CD4-positive, alpha-beta T cell (primary cell): ENCODE data around the gene NHS. TPM values are rescaled to one million over a fixed set of nuclear protein-coding genes. Genes with fewer than 3 reads are reported as not detected.

Experiments used
- ATAC-seq: fragments of 200-7000 bp; cut with Tn5 transposase; one replicate; pipeline ENCODE4 v1.10.0; 2022; ENCODE audit warnings: mild to moderate bottlenecking; ENCODE audit not compliant: poor library complexity
- CTCF ChIA-PET: fragments of 350-600 bp; sonication (Branson Sonifier 250); formaldehyde crosslinking; loops from one replicate; lab custom pipeline; 2021; ENCODE audit warnings: antibody characterized with exemption, inconsistent platforms; lab: Charles Lee
- POLR2A ChIA-PET: fragments of 350-600 bp; sonication (Branson Sonifier 250); formaldehyde crosslinking; loops from one replicate; lab custom pipeline; 2021; ENCODE audit warnings: antibody characterized with exemption, inconsistent platforms; lab: Charles Lee
- DNase-seq, 14 experiments: peaks; one replicate each; pipeline ENCODE4 v3.0.0-alpha.2; 2013 to 2020; ENCODE audit warnings: mixed read lengths in 2 of 14
- H3K27ac ChIP-seq, 2 donors: one replicate each; pipeline versions ENCODE4 v1.5.1 to v1.7.0; 2013; ENCODE audit warnings: low read length in 2 of 2, low read depth in 1 of 2, mild to moderate bottlenecking in 1 of 2
- H3K27me3 ChIP-seq, 2 experiments: 1 replicate in 1 of 2; 2 replicates in 1 of 2; pipeline versions ENCODE4 v1.6.1 to v1.7.0; 2013; ENCODE audit warnings: low read length in 2 of 2, control low read depth in 1 of 2, mild to moderate bottlenecking in 1 of 2, moderate library complexity in 1 of 2; ENCODE audit not compliant: insufficient read depth in 2 of 2, control insufficient read depth in 1 of 2
- H3K36me3 ChIP-seq: one replicate; pipeline ENCODE4 v1.6.1; 2013; ENCODE audit warnings: low read length, control low read depth; ENCODE audit not compliant: insufficient read depth
- H3K4me1 ChIP-seq: one replicate; pipeline ENCODE4 v1.6.1; 2013; ENCODE audit warnings: low read length, control low read depth; ENCODE audit not compliant: insufficient read depth
- H3K4me3 ChIP-seq: one replicate; pipeline ENCODE4 v1.5.1; 2013; ENCODE audit warnings: mild to moderate bottlenecking, low read length, moderate library complexity
- H3K9me3 ChIP-seq, 2 experiments: 1 replicate in 1 of 2; 2 replicates in 1 of 2; pipeline versions ENCODE4 v1.6.1 to v1.7.0; 2013; ENCODE audit warnings: low read length in 2 of 2, mild to moderate bottlenecking in 2 of 2, control low read depth in 1 of 2, moderate library complexity in 1 of 2; ENCODE audit not compliant: control insufficient read depth in 1 of 2, insufficient read depth in 1 of 2
- H3K27ac Mint-ChIP-seq: one replicate; pipeline ENCODE4 v1.8.0; 2020; ENCODE audit warnings: mixed read lengths
- H3K27me3 Mint-ChIP-seq: one replicate; pipeline ENCODE4 v1.8.0; 2021; ENCODE audit warnings: mixed read lengths
- H3K36me3 Mint-ChIP-seq: one replicate; pipeline ENCODE4 v1.8.0; 2021; ENCODE audit warnings: low read depth, mixed read lengths
- H3K4me1 Mint-ChIP-seq: one replicate; pipeline ENCODE4 v1.8.0; 2021; ENCODE audit warnings: low read depth, mixed read lengths
- H3K4me3 Mint-ChIP-seq: one replicate; pipeline ENCODE4 v1.8.0; 2020; ENCODE audit warnings: mild to moderate bottlenecking, mixed read lengths
- H3K9me3 Mint-ChIP-seq: one replicate; pipeline ENCODE4 v1.8.0; 2020; ENCODE audit warnings: mixed read lengths
- CTCF ChIP-seq: fragments of 200-600 bp; IDR thresholded peaks from one replicate; pipeline ENCODE4 v1.8.0; 2022; ENCODE audit warnings: antibody characterized with exemption, mild to moderate bottlenecking
- intact Hi-C, 2 experiments: fragments of 100-400 bp; cut with DNase I in 1 of 2; cut with micrococcal nuclease in 1 of 2; formaldehyde crosslinking; loops; one replicate each; pipeline versions ENCODE4 v1.15.1 to v1.9.0; 2023 to 2025; cut with DNase I, micrococcal nuclease
- total RNA-seq, 174 experiments: library from RNA in 2 of 174; stranded (reverse) in 2 of 174; gene quantifications; one replicate each; pipeline ENCODE4 v1.2.3 and lab custom pipeline; 2021 to 2026

Gene NHS
- total RNA-seq, 2 experiments from 2014 or later, result 0.36 to 0.53 TPM

GRCh38 chrX:17375637-17376430, 834 bp downstream of the NHS start:
- peaks cover 9 to 21% of the 10 kb centered on the region in 2 experiments for H3K27me3 ChIP-seq
- H3K27me3 Mint-ChIP-seq, result peaks cover 34% of the 10 kb centered on the region
- no peak overlapping the region for H3K27ac ChIP-seq
- DNase-seq, result no peak
- no peaks in the 10 kb centered on the region for H3K36me3 Mint-ChIP-seq
- ChIA-PET POLR2A (no interaction called here), CTCF (no interaction called here)
- no peak for TF ChIP-seq CTCF
- no peak overlapping the region for H3K4me3 Mint-ChIP-seq
- intact Hi-C loops, result no loop called here
- peaks cover 0 to 5% of the 10 kb centered on the region in 2 experiments for H3K9me3 ChIP-seq
- H3K4me1 Mint-ChIP-seq, result no peaks in the 10 kb centered on the region
- no peak overlapping the region for H3K27ac Mint-ChIP-seq
- ATAC-seq, result no peak
- H3K36me3 ChIP-seq, result no peaks in the 10 kb centered on the region
- H3K9me3 Mint-ChIP-seq, result no peaks in the 10 kb centered on the region
- no peaks in the 10 kb centered on the region for H3K4me1 ChIP-seq
- no peak overlapping the region for H3K4me3 ChIP-seq

- H3K4me3 Mint-ChIP-seq, result no peak overlapping the region
Observed at GRCh38 chrX:17376431-17377077, 1.6 kb downstream of the NHS start.

More at GRCh38 chrX:17376431-17377077, 1.6 kb downstream of the NHS start:
- intact Hi-C loops, result no loop called here
- Mint-ChIP-seq H3K4me1 (no peaks in the 10 kb centered on the region), H3K27ac (no peak overlapping the region), H3K36me3 (no peaks in the 10 kb centered on the region), H3K9me3 (no peaks in the 10 kb centered on the region), H3K27me3 (peaks cover 34% of the 10 kb centered on the region)
- Histone ChIP-seq H3K9me3 (peaks cover 0 to 5% of the 10 kb centered on the region in 2 experiments), H3K4me1 (no peaks in the 10 kb centered on the region), H3K27me3 (peaks cover 9 to 21% of the 10 kb centered on the region in 2 experiments), H3K4me3 (no peak overlapping the region), H3K27ac (no peak overlapping the region), H3K36me3 (no peaks in the 10 kb centered on the region)
- no peak for ATAC-seq
- ChIA-PET CTCF (no interaction called here), POLR2A (no interaction called here)
- no peak for DNase-seq
- TF ChIP-seq CTCF, result no peak
